GM19035 (cell line): ENCODE measurements around the gene NFAT5.
A peak's percentile ranks its signal among the peaks of the same experiment; 100 is the strongest.
"Not testable (repeated sequence)": the region's sequence is repeated elsewhere in the genome, so short reads cannot be mapped to it uniquely, and the experiment has no call there.

Source experiments
- ATAC-seq: cut with Tn5 transposase; IDR thresholded peaks from one replicate; pipeline ENCODE4 v1.9.1; 2021; ENCODE audit not compliant: unreplicated experiment

Gene NFAT5

GRCh38 chr16:69727916-69728270, 162.1 kb downstream of the NFAT5 start:
- ATAC-seq, result no peak

- not testable (repeated sequence) for ATAC-seq
These were observed 163.3 kb downstream of the NFAT5 start for GRCh38 chr16:69729030-69729429.

GRCh38 chr16:69731280-69731679, 165.5 kb downstream of the NFAT5 start:
- not testable (repeated sequence) for ATAC-seq

GRCh38 chr16:69732101-69732500, 166.3 kb downstream of the NFAT5 start:
- ATAC-seq, result no peak

GRCh38 chr16:69741519-69741918, 175.8 kb downstream of the NFAT5 start:
- ATAC-seq, result no peak

- ATAC-seq, result no peak
These were observed 176.5 kb downstream of the NFAT5 start for GRCh38 chr16:69741951-69742904.

- no peak for ATAC-seq
These were observed 178.8 kb downstream of the NFAT5 start for GRCh38 chr16:69744363-69745231.

- no peak for ATAC-seq
These were observed 179.5 kb downstream of the NFAT5 start for GRCh38 chr16:69745232-69745612.

GRCh38 chr16:69745959-69746358, 180.2 kb downstream of the NFAT5 start:
- ATAC-seq, result no peak

- no peak for ATAC-seq
These were observed 181.3 kb downstream of the NFAT5 start for GRCh38 chr16:69747115-69747514.

- no peak for ATAC-seq
These were observed 183.1 kb downstream of the NFAT5 start for GRCh38 chr16:69748694-69749345.

- peak; percentile 9 for ATAC-seq
These were observed 188.3 kb downstream of the NFAT5 start for GRCh38 chr16:69754143-69754468.
